ENCODE data around the gene TGM5.
"Not testable (repeated sequence)": the region's sequence is repeated elsewhere in the genome, so short reads cannot be mapped to it uniquely, and the experiment has no call there.

The TGM5 gene

DNA sequence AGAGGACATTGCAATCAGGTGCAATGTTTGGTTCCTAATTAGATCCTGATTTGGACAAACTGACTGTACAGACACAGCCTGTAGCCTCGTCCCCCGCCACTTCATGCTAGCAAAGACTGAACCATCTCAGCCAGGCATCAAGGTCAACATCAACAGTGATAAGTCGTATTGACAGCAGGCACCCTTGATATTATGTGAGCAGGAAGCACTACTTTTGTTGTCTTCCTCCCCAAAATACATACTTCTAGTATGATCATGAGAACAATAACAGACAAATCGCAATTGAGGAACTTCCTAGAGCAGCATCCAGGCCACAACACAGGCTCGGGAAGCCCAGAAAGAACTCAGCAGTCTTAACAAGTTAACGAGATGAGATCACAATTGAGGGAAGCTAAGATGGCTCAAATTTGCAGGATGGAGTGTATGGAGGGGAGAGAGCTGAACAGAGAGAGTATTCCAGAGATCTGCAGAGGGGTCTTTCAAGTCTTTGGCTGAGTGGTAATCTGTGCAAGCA, 20.4 kb downstream of the TGM5 start:
- no peak for DNase-seq (ENCODE audit: low read depth, low spot score)

DNA sequence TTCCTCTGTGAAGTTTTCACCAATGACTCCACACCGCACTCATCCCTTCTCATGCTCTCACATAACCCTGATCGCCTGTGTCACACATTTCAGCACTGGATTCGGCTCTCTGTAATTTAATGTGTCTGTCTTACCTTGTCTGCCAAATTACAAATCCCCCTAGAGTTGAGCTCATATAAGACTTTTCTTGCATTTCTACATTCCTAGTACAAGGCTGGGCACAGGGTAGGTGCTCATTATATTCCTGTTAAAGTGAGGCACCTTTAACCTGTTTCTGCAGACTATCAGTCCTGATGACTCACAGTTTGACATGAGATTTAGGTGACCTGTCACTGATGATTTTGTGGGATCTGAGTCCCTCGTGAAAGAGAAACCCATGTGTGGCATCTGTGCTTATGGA, 22.6 kb downstream of the TGM5 start:
- no peak for DNase-seq (ENCODE audit: low read depth, low spot score)

DNA sequence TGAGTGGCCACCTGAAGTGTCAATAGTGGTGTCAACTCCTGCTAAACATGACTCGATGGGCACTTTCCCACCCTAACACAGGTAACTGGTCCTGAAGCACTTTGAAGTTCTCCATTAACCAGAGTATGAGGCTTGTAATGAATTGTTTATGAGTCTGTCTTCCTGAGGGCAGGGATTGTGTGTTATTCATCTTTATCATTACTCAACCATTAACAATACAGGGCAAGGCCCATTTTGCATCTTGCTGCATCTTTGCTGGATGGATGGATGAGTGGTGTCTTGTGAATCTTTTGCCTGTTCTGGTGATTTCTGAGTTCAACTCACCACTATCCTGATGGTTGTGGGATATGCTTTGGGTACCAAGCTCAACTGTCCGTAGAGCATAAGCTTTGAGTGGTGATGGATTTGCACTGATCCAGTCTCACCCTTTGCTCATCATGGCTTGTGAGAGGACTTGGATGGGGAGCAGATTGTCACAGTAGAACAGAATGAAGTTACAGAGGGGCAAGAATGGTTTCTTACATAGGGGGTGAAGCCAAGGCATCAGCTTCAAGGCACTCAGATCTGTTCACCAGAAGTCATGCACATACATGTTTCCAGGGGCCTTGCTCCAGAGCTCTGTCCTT, 23.6 kb downstream of the TGM5 start:
- no peak for DNase-seq (ENCODE audit: low read depth, low spot score)

DNA sequence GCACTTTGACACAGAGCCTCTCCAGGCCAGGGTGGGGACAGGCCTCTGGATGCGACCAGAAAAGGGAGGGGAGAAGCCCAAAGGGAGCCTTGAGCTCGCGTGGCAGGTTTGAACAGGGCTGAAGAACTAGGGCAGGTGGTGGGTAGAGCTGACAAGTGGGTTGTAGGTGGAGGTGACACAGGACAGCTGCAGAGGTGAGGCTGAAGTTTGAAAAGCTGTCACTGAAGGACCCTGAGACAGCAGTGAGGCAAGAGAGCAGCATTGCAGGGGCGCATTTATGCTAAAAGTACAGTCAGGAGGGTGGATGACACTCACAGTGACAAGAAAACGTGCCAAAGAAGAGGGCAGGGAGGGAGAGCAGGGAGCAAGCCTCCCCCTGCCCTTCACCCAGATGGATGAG, 24.1 kb downstream of the TGM5 start:
- DNase-seq (ENCODE audit: low read depth, low spot score): no peak

DNA sequence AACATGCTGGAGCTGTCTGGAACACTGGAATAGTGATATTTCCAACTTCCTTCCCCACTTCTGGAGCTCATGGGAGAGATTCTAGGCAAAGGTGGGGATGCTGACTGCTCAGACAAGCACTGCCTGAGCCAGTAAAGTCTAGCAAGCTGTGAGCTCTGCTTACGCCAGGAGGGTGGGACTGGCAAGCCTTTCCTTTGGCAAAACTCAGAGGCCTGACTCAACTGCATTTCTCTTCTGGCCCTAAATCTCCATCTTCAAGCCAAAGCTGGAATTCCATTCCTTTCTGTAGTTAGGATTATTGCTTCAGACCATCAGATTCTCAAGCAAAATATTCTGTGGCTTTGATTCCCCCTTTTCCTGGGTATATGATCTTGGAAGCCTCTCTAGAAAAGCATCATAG, 25.6 kb downstream of the TGM5 start:
- DNase-seq (ENCODE audit: low read depth, low spot score): no peak

DNA sequence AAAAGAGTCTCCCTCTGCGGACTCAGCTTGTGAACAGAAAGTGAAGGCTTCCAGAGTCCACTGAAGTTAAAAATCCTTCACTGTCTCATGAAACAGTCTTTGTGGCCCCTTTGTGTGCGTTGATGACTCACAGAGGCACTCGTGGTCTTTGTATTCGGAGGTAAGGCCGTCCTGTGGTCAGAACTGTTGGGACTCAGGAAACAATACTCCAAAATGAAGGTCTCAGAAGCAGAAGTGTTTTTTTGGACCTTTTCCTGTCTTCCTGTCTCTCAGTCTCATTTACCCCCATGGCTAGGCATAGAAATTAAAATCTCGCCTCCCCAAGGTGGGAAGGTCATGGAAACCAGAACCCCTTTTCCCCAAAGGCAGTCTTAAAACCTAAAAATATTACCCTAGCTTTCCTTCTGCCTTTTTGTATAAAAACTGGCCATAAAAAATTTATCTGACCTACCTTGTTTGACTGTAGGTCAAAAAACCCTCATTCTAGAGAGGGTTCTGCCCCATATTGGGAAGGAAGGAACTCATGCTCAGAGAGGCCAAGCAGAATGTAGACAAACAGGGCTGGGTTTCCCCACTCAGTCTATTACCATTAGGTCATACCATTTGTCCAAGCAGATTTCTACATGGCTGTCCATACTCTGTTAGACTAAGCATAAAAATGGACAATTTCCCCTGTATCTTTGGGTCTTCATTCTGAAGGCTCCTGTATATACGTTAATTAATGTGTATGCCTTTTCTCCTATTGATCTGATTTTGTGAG, 26.8 kb downstream of the TGM5 start:
- DNase-seq (ENCODE audit: low read depth, low spot score): no peak

DNA sequence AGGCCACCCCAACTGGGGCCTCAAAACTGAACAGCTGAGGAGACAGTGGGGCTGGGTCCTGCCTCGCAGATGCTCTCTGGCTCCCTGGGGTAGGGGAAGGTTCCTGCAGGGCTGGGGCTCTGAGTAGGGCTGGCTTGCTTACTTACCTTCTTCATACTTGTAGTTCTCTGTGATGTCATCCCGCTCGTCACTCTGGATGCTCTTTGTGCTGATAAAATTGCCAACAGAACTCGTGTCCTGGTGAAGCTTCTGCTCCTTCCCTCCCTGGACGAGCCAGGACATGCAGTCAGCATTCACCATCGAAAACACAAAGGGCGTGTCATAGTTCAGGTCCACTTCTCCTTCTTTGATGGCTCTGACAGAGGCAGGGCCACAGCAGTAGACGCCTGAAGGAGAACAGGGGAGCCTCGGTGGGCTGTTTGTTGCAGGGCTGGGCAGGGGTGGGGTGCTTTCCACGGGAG, 28.0 kb downstream of the TGM5 start:
- no peak for DNase-seq (ENCODE audit: low read depth, low spot score)

DNA sequence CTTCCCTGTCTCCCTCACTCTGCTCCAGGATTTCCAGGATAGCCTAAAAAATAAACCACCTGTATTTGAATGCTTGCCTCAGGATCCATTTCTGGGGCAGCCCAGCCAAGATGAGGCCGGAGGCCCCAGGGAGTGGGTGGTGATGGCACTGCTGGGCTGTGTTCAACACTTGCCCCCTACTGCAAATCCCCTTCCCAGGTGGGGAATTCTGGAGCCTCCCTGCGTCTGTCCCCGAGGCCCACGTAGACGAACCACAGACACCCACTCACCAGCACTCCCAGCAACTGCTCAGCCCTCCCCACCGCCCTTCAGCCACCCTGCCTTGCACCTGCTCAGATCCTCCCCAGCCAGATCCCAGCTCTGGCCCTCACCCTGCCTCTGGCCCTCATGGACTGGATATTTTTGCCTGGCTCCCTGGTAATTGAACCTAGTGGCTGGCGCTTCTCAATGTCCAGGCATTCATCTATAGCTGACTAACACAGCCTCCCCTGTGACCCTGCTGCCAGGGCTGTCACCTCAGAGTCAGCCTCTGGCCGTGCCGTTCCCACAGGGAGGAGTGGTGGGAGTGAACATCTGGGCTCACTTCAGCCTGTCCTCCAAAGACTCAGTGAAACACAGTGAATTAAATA, 28.8 kb downstream of the TGM5 start:
- no peak for DNase-seq (ENCODE audit: low read depth, low spot score)

DNA sequence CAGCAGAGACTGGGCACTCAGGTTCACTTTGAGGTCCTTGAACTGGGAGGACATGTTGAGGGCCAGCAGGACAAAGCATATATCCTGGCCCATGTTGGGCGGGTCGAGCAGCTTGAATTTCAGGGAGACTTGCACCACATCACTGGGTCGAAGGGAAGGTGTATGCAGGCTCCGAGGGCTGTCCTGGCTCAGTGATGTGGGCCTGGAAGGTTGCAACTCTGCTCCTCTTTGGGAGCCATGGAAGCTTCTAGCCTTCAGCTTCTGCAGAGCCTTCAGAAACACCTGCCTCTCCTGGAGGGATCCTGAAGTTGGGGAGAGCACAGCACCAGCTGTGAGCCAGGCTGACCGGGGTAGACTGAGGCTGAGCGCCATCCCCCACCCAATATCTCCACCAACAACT, 31.2 kb downstream of the TGM5 start:
- no peak for DNase-seq (ENCODE audit: low read depth, low spot score)

DNA sequence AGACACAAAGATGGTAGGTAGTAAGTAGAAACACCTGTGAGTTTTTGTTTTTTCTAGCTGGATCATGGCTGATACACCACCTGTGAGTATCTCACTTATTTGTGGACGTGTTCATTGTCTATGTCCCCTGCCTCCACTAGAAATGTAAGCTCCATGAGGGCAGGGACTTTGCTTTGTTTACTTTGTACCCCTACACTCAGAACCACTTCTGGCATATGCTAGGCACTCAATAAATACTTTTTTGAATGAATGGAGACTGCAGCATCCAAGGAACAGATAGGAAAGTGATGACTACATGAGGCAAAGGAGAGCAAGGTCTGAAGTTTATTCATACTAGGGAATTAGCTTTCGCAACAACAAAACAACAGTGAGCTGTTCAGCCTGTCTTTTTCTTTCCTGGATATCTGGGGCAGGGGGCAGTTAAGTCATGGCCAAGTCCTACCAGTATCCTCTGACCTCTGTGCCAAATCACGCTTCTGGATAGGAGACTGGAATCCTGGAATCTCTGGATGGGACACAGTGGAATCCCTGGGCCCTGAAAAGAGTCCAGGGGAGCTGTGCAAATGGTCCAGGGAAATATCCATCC, 34.3 kb downstream of the TGM5 start:
- DNase-seq (ENCODE audit: low read depth, low spot score): no peak

DNA sequence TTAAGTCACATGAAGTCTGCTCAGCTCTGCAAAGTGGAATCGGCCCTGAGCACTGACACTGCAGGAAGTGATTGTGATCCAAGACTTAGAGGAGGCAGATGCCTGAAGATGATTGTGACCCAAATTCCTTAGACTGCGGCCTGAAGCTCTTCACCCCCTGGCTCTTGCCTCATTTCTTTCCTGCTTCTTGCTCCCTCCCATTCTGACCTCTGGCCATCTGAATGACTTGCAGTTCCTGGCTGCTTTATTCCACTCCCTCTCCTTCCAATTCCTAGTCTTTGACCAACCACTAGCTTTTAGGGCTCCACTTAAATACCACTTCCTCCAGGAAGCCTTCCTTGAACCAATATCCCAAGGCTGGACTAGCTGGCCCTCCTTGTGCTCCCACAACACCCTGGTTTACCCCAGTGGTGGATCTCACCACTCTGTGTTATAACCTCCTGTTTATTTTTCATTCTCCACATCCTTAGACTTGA, 36.0 kb downstream of the TGM5 start:
- no peak for DNase-seq (ENCODE audit: low read depth, low spot score)

DNA sequence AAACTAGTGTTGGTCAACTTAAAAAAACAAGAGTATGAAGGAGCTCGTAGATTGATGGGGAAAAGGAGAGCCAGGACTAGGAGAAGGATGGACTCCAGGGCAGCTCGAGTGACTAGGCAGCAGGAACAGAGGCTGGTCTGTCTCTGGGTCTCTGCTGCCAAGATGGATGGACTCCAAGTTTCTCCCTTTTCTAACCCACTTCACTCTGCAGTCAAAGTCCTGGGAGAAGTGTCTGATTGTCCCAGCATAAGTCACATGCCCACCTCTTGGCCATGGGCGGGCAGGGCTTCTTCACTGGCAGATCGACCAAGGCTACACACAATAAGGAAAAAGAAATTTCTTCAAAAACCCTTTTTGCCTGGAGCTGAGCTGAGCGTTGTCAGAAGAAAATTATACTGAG, 36.8 kb downstream of the TGM5 start:
- no peak for DNase-seq (ENCODE audit: low read depth, low spot score)

DNA sequence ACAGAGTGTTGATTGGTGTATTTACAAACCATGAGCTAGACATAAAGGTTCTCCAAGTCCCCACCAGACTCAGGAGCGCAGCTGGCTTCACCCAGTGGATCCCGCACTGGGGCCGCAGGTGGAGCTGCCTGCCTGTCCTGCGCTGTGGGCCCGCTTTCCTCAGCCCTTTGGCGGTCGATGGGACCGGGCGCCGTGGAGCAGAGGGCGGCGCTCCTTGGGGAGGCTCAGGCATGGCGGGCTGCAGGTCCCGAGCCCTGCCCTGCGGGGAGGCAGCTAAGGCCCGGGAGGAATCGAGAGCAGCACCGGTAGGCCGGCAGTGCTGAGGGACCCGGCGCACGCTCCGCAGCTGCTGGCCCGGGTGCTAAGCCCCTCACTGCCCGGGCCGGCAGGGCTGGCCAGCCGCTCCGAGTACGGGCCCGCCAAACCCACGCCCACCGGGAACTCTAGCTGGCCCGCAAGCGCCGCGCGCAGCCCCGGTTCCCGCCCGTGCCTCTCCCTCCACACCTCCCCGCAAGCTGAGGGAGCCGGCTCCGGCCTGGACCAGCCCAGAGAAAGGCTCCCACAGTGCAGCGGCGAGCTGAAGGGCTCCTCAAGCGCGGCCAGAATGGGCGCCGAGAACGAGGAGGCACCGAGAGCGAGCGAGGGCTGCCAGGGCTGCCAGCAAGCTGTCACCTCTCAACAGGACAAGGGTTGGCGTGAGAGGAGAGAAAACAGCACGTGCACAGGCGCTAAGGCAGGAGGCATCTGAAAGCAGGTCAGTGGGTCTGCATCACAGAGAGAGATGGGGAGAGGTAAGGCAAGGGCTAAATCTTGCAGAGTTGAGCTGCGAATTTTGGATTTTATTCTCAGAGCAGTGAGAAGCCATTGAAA, 40.1 kb downstream of the TGM5 start:
- no peak for DNase-seq (ENCODE audit: low read depth, low spot score)

DNA sequence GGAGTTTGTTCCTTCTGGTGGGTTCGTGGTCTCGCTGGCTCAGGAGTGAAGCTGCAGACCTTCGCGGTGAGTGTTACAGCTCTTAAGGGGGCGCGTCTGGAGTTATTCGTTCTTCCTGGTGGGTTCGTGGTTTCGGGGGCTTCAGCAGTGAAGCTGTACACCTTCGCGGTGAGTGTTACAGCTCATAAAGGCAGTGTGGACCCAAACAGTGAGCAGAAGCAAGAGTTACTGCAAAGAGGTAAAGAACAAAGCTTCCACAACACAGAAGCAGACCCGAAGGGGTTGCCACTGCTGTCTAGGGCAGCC, 40.8 kb downstream of the TGM5 start:
- DNase-seq (ENCODE audit: low read depth, low spot score): not testable (repeated sequence)

DNA sequence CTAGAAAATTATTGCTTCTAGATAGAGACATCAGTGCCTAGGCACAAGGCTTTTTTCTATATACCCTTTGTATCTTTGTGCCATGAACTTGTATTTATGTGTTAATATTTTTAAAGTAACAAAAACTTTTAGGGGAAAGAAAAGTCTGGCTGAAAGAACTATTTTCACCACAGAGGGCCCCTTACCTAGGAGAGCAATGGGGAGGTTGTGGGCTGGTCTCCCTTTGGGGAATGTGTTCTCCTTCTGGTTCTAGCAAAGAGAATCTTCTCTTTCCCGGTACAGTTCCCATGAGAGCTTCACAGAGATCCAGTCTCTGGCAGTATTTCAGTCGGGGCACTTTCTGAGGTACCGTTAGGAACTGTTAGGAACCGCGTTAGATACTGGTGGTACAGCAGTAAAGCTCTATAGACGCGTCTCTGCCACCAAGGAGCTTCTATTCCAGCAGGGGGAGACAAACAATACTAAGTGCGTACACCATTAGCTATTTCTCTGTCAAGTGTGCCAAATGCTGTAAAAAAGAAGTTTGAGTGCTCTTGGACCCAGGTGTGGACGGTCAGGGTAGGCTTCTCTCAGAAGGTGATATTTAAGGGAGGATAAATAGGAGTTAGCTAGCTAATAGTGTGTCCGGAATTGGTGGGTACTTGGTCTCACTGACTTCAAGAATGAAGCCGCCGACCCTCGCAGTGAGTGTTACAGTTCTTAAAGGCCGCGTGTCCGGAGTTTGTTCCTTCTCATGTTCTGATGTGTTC, 41.4 kb downstream of the TGM5 start:
- DNase-seq (ENCODE audit: low read depth, low spot score): no peak

DNA sequence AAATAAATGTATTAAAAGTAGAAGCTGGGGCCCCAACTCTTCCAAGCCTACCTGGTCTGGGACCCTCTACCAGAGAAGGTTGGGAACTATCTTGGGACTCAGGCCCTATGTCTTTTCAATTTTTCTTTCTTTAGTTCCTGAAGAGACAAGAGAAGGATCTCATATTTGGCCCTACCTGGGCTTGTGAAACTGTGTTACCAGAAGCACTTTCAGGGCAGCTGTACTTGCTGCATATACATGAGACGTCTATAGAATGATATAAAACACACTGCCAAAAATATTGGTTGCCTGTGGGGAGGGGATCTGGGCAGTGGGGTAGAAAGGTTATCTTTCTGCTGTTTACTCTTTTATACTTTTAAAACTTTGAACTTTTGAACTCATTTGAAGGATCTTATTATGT, 45.3 kb downstream of the TGM5 start:
- no peak for DNase-seq (ENCODE audit: low read depth, low spot score)

DNA sequence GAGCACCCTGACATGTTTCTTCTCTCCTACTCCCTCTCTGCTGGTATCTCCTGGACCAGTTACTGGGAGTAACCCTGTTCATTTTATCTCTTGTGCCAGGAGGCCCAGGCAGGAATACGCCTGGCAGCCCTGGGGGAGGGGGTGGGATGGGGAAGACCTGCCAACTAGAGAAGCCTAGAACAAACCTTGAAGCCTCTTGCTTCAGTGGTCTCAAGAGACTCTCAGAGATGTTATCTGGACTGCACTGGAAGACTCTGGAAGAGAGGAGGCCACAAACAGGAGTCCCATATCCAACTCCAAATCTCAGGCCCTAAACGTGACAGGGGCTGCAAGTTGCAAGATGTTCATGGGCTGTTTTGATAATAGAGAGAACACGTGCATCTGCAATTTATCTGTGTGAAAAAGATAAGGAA, 45.7 kb downstream of the TGM5 start, which contains the start of gene EPB42:
Gene EPB42, minus strand, starts transcription at position 28 of the 413 bp plus-strand sequence. CDS start 193 bp downstream, outside the sequence.
- no peak for DNase-seq (ENCODE audit: low read depth, low spot score)

DNA sequence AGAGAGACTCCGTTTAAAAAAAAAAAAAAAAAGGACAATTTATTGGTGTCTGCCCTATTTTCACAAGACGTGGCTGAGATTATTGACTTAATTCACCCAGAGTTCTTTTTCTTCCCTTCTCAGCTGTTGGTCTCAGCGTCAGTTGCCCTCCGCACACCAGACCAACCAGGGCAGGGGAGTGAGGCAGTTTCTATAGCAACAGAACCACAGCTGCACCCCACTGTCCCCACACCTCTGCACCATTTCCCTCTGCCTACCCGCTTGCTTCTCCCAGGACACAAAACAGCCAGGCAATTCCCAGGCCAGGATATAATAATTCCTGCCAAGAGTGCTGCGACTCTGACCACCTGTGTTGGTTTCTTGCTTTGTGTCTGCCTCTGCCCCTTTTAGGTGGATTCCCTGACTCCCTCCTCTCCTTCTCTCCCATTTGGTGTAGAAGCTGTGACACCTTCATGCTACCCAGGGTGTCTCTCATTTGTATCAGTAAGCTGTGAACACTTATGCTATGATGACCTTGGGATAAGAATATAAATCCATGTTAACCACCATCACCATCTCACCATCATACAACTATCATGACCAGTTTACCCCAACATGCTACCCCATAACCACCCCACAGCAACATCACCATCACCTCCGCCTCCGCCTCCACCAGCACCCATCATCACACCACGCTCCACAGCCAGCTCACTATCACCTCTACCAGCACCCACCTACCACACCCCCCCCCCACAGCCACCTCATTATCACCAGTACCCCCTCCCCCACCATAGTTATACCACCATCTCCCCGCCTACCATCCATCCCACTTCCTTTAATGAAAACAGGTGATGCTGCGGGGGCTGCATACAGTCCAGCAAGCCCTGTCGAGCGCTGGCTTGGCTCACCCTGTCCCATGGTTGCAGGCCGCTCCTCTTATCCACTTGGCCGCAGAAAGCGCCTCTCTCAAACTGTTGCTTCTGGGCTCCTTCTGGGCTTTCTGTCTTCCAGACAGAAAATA, 46.5 kb downstream of the TGM5 start:
- no peak for DNase-seq (ENCODE audit: low read depth, low spot score)
